HEK293 (cell line): ENCODE results near the gene EHD1.

Experiments
- CTCF ChIA-PET: fragments of 350-600 bp; formaldehyde crosslinking; extraction: SDS; loops from one replicate; lab custom pipeline; 2021; ENCODE audit warnings: antibody characterized with exemption; lab: Yijun Ruan, JAX
- POLR2A ChIA-PET: fragments of 300-600 bp; formaldehyde crosslinking; extraction: SDS; loops from one replicate; lab custom pipeline; 2020; ENCODE audit warnings: antibody characterized with exemption, inconsistent platforms; lab: Yijun Ruan, JAX
- H3K27ac ChIP-seq: fragments of 200-500 bp; sonication (Bioruptor generic); 2 replicates; pipeline ENCODE4 v1.5.1; 2014; ENCODE audit warnings: low read depth, low read length, control low read depth, inconsistent platforms; ENCODE audit errors: extremely low read depth
- H3K36me3 ChIP-seq, 2 experiments: fragments of 200-500 bp in 1 of 2; sonication (Bioruptor generic) in 1 of 2; 1 replicate in 1 of 2; 2 replicates in 1 of 2; pipeline ENCODE4 v1.5.1; 2014 to 2017; ENCODE audit warnings: inconsistent platforms in 2 of 2, low read length in 2 of 2; ENCODE audit not compliant: control insufficient read depth in 2 of 2, insufficient read depth in 1 of 2
- H3K4me1 ChIP-seq: fragments of 200-500 bp; sonication (Bioruptor generic); 2 replicates; pipeline ENCODE4 v1.5.1; 2014; ENCODE audit warnings: mild to moderate bottlenecking, low read length, inconsistent platforms; ENCODE audit not compliant: control insufficient read depth, insufficient read depth
- H3K4me3 ChIP-seq: 2 replicates; pipeline ENCODE4 v1.5.1; 2011; ENCODE audit warnings: low read depth, mild to moderate bottlenecking, control low read depth, low read length, moderate library complexity
- H3K9me3 ChIP-seq: fragments of 200-500 bp; sonication (Bioruptor generic); 2 replicates; pipeline ENCODE4 v1.5.1; 2014; ENCODE audit warnings: low read depth, low read length, inconsistent platforms; ENCODE audit not compliant: control insufficient read depth, insufficient read depth
- ATF2 ChIP-seq: fragments of 450-650 bp; formaldehyde crosslinking; IDR thresholded peaks from 2 replicates; pipeline ENCODE4 v1.5.1; 2016; ENCODE audit warnings: missing biosample characterization, missing genetic modification characterization, low read depth
- GLI2 ChIP-seq: fragments of 450-650 bp; formaldehyde crosslinking; IDR thresholded peaks from 2 replicates; pipeline ENCODE4; 2017; ENCODE audit warnings: missing biosample characterization, missing genetic modification characterization, low read depth, borderline replicate concordance
- GLIS2 ChIP-seq: fragments of 450-650 bp; formaldehyde crosslinking; IDR thresholded peaks from 2 replicates; pipeline ENCODE4 v1.5.1; 2016; ENCODE audit warnings: missing biosample characterization, missing genetic modification characterization
- KLF16 ChIP-seq: fragments of 450-650 bp; formaldehyde crosslinking; IDR thresholded peaks from 2 replicates; pipeline ENCODE4 v1.5.1; 2017; ENCODE audit warnings: missing biosample characterization, missing genetic modification characterization
- MZF1 ChIP-seq: fragments of 450-650 bp; formaldehyde crosslinking; IDR thresholded peaks from 2 replicates; pipeline ENCODE4 v1.5.1; 2017; ENCODE audit warnings: missing biosample characterization, missing genetic modification characterization, borderline replicate concordance
- PRDM10 ChIP-seq: fragments of 450-650 bp; formaldehyde crosslinking; IDR thresholded peaks from 2 replicates; pipeline ENCODE4 v1.5.1; 2016; ENCODE audit warnings: missing biosample characterization, missing genetic modification characterization
- ZBTB26 ChIP-seq: fragments of 450-650 bp; formaldehyde crosslinking; optimal IDR thresholded peaks from 2 replicates; pipeline ENCODE3; 2016; ENCODE audit warnings: missing biosample characterization, mild to moderate bottlenecking, missing genetic modification characterization
- ZFP37 ChIP-seq: fragments of 450-650 bp; formaldehyde crosslinking; IDR thresholded peaks from 2 replicates; pipeline ENCODE4 v1.5.1; 2016; ENCODE audit warnings: missing biosample characterization, missing genetic modification characterization
- ZNF132 ChIP-seq: fragments of 450-650 bp; formaldehyde crosslinking; IDR thresholded peaks from 2 replicates; pipeline ENCODE4 v1.5.1; 2017; ENCODE audit warnings: missing biosample characterization, missing genetic modification characterization, borderline replicate concordance
- ZNF146 ChIP-seq: fragments of 450-650 bp; formaldehyde crosslinking; IDR thresholded peaks from 2 replicates; pipeline ENCODE4 v1.5.1; 2016; ENCODE audit warnings: missing biosample characterization, missing genetic modification characterization
- ZNF174 ChIP-seq: fragments of 450-650 bp; formaldehyde crosslinking; IDR thresholded peaks from 2 replicates; pipeline ENCODE4 v1.5.0; 2017; ENCODE audit warnings: missing biosample characterization, mild to moderate bottlenecking, missing genetic modification characterization
- ZNF302 ChIP-seq: fragments of 450-650 bp; formaldehyde crosslinking; IDR thresholded peaks from 2 replicates; pipeline ENCODE4 v1.5.1; 2016; ENCODE audit warnings: missing biosample characterization, missing genetic modification characterization, low read depth
- ZNF341 ChIP-seq: fragments of 450-650 bp; formaldehyde crosslinking; IDR thresholded peaks from 2 replicates; pipeline ENCODE4; 2016; ENCODE audit warnings: low read depth, missing biosample characterization, missing genetic modification characterization
- ZNF362 ChIP-seq: fragments of 450-650 bp; formaldehyde crosslinking; IDR thresholded peaks from 2 replicates; pipeline ENCODE4 v1.5.1; 2016; ENCODE audit warnings: missing biosample characterization, missing genetic modification characterization
- ZNF366 ChIP-seq: fragments of 450-650 bp; formaldehyde crosslinking; conservative IDR thresholded peaks from 2 replicates; pipeline ENCODE4 v1.5.1; 2016; ENCODE audit warnings: missing biosample characterization, missing genetic modification characterization
- ZNF391 ChIP-seq: fragments of 450-650 bp; formaldehyde crosslinking; IDR thresholded peaks from 2 replicates; pipeline ENCODE4 v1.5.1; 2016; ENCODE audit warnings: low read depth, missing biosample characterization, missing genetic modification characterization, borderline replicate concordance
- ZNF404 ChIP-seq: fragments of 450-650 bp; formaldehyde crosslinking; IDR thresholded peaks from 2 replicates; pipeline ENCODE4 v1.5.1; 2017; ENCODE audit warnings: missing biosample characterization, missing genetic modification characterization
- ZNF521 ChIP-seq: fragments of 450-650 bp; formaldehyde crosslinking; IDR thresholded peaks from 2 replicates; pipeline ENCODE4 v1.5.1; 2017; ENCODE audit warnings: missing biosample characterization, mild to moderate bottlenecking, missing genetic modification characterization
- ZNF658 ChIP-seq: fragments of 450-650 bp; formaldehyde crosslinking; IDR thresholded peaks from 2 replicates; pipeline ENCODE4; 2016; ENCODE audit warnings: missing biosample characterization, missing genetic modification characterization
- ZNF692 ChIP-seq: fragments of 450-650 bp; formaldehyde crosslinking; IDR thresholded peaks from 2 replicates; pipeline ENCODE4 v1.5.1; 2016; ENCODE audit warnings: missing biosample characterization, missing genetic modification characterization
- ZSCAN16 ChIP-seq: fragments of 450-650 bp; formaldehyde crosslinking; IDR thresholded peaks from 2 replicates; pipeline ENCODE4 v1.5.1; 2016; ENCODE audit warnings: missing biosample characterization, missing genetic modification characterization
- ZSCAN18 ChIP-seq: fragments of 450-650 bp; formaldehyde crosslinking; IDR thresholded peaks from 2 replicates; pipeline ENCODE4 v1.5.1; 2016; ENCODE audit warnings: missing biosample characterization, missing genetic modification characterization

The EHD1 gene

GRCh38 chr11:64879244-64879900 lies 951 bp upstream of the EHD1 start:
- H3K4me1 ChIP-seq: no peaks in the 10 kb centered on the region
- POLR2A ChIA-PET: interaction anchor here (0.7 to 2.7 kb wide), 3 partner anchors 19 to 100 kb away, joined by 3 to 12 read pairs (median 5); partner anchors contain the start of gene SF1
- no peak for TF ChIP-seq ATF2 (tag by site-specific recombination)
- TF ChIP-seq GLIS2 (tag by site-specific recombination): 0 out of 2 replicates have a peak, but pooled peaks have one; percentile 7
- no peak for TF ChIP-seq KLF16
- no peak for TF ChIP-seq ZNF174 (tag by site-specific recombination)
- no peak for TF ChIP-seq GLI2 (tag by site-specific recombination)
- peak; percentile 83 for TF ChIP-seq PRDM10 (tag by site-specific recombination)
- TF ChIP-seq ZNF132: no peak
- TF ChIP-seq ZNF391 (tag by site-specific recombination): no peak
- TF ChIP-seq ZNF692 (tag by site-specific recombination): 0 out of 2 replicates have a peak, but pooled peaks have one; percentile 1
- no peak for TF ChIP-seq MZF1
- no peak for TF ChIP-seq ZSCAN18
- peak; percentile 84 for TF ChIP-seq ZNF341 (tag by site-specific recombination)
- TF ChIP-seq ZSCAN16 (tag by site-specific recombination): no peak

GRCh38 chr11:64878223-64878493 lies 263 bp downstream of the EHD1 start:
- H3K4me1 ChIP-seq: no peaks in the 10 kb centered on the region
- peaks cover 0 to 13% of the 10 kb centered on the region in 2 experiments; a peak in 1 of 3 replicates for H3K36me3 ChIP-seq
- TF ChIP-seq ATF2 (tag by site-specific recombination): no peak
- TF ChIP-seq ZNF366 (tag by site-specific recombination): no peak
- peak; percentile 84 for TF ChIP-seq ZBTB26
- no peak for TF ChIP-seq ZNF404 (tag by site-specific recombination)
- TF ChIP-seq ZFP37 (tag by site-specific recombination): 0 out of 2 replicates have a peak, but pooled peaks have one; percentile 24
- TF ChIP-seq ZNF146 (tag by site-specific recombination): no peak
- TF ChIP-seq ZNF521 (tag by site-specific recombination): no peak
- TF ChIP-seq ZNF658 (tag by site-specific recombination): no peak
- TF ChIP-seq ZNF362 (tag by site-specific recombination): no peak
- no peak for TF ChIP-seq ZNF302

More at GRCh38 chr11:64879244-64879900, 951 bp upstream of the EHD1 start:
- CTCF ChIA-PET: interaction anchor here (0.6 to 4.6 kb wide), 9 partner anchors 9 to 481 kb away, joined by 3 to 27 read pairs (median 4); partner anchors contain the start of gene CDC42BPG
- H3K9me3 ChIP-seq: no peaks in the 10 kb centered on the region
- peaks cover 0 to 6% of the 10 kb centered on the region in 2 experiments; a peak in 1 of 3 replicates for H3K36me3 ChIP-seq
- peak overlapping the region; percentile 64; the same call in 1 of the 2 replicates for H3K27ac ChIP-seq
- peak overlapping the region; percentile 85 for H3K4me3 ChIP-seq

More at GRCh38 chr11:64878223-64878493, 263 bp downstream of the EHD1 start:
- CTCF ChIA-PET: interaction anchor here (0.7 to 4.6 kb wide), 9 partner anchors 10 to 190 kb away, joined by 3 to 36 read pairs (median 12); no protein-coding TSS in a partner anchor
- Histone ChIP-seq H3K27ac (no peak overlapping the region; the same call in 1 of the 2 replicates), H3K4me3 (peak overlapping the region; percentile 66), H3K9me3 (no peaks in the 10 kb centered on the region)
- POLR2A ChIA-PET: interaction anchor here (0.6 to 2.8 kb wide), 11 partner anchors 9 to 234 kb away, joined by 3 to 23 read pairs (median 4); partner anchors contain the start of genes MEN1 and SF1
